ENCODE measurements around the gene LCN10.
A peak's percentile ranks its signal among the peaks of the same experiment; 100 is the strongest.

The LCN10 gene

DNA sequence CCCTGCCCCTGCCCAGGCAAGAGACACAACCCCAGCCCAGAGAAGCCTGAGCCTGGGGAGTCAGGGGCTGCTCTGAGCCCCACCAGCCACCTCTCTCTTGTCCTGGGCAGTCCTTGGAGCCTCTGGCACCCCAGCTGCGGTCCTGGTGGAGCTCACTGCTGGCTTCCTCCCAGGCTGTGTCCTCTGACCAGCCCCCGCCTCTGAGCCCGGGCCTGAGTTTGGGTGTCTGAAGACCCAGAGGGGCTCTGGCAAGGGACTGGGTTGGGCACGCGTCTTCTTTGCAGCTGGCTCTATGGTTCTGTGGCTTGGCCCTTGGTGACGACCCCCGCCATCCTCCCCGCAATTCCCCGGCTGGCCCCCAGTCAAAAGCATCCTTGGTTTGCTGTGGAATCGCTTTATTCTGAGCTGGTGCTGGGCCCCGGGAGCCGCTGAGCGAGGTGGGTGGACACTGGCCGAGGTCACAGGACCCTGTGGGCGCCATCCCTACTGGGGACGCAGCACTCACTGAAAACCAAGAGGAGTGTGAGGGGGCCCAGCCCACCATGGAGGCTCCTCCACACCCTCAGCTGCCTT, 985 bp upstream of the LCN10 start:
- no peak overlapping the region for H3K27ac ChIP-seq (replicated peaks)
- H3K27me3 ChIP-seq (ENCODE audit: insufficient read depth, poor library complexity, severe bottlenecking) = peaks cover 12% of the 10 kb centered on the region
- no peak for TF ChIP-seq GABPA (IDR thresholded peaks at IDR 0.05; ENCODE audit: low read depth)
- TF ChIP-seq SPI1 (IDR thresholded peaks at IDR 0.05; ENCODE audit: borderline replicate concordance, low read depth) = no peak
- no peak for DNase-seq (ENCODE audit: low read depth in 1 of 2, low spot score in 1 of 2)
- no peak overlapping the region for H3K4me3 ChIP-seq (replicated peaks; ENCODE audit: insufficient read depth, low read length)

DNA sequence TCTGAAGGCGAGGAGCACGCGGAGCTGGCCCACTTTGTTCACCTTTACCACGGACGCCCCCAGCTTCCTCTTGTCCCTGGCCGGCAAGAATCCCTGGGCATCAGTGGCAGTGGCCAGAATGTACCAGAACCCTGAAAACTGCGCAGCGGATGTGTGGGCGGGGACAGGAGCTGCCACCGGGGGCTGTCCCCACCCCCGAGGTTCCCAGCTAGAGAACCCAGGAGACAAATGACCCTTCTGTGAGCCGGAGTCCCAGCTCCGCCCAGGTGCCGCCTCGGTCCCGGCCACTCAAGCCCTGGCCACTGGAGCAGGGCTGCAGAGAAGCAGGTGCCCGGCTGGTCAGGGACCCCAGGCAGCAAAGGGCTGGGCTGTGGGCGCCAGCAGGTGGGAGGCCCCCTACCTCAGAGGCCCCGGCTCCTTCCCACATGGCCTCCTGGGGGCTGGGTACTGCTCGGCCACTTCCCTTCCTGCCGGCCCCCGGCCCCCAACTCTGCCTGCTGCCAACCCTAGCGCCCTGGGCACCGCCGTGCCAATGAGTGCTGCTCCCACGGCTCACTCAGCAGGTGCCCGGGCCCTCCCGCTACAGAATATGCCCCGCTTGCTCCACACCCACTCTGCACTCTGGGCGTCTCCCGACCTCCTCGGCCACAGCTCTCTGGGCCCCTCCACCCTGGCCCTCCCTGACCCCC, 713 bp downstream of the LCN10 start:
- no peak overlapping the region for H3K4me3 ChIP-seq (replicated peaks; ENCODE audit: insufficient read depth, low read length)
- no peak for DNase-seq (ENCODE audit: low read depth in 1 of 2, low spot score in 1 of 2)
- no peak for TF ChIP-seq POLR2AphosphoS5 (IDR thresholded peaks at IDR 0.05; ENCODE audit: low read depth)
- no peak for TF ChIP-seq CTCF (IDR thresholded peaks at IDR 0.05; ENCODE audit: insufficient read depth, low read length)
- no peak for TF ChIP-seq GABPA (IDR thresholded peaks at IDR 0.05; ENCODE audit: low read depth)
- no peak for TF ChIP-seq SPI1 (IDR thresholded peaks at IDR 0.05; ENCODE audit: borderline replicate concordance, low read depth)
- TF ChIP-seq, protein P1, sequence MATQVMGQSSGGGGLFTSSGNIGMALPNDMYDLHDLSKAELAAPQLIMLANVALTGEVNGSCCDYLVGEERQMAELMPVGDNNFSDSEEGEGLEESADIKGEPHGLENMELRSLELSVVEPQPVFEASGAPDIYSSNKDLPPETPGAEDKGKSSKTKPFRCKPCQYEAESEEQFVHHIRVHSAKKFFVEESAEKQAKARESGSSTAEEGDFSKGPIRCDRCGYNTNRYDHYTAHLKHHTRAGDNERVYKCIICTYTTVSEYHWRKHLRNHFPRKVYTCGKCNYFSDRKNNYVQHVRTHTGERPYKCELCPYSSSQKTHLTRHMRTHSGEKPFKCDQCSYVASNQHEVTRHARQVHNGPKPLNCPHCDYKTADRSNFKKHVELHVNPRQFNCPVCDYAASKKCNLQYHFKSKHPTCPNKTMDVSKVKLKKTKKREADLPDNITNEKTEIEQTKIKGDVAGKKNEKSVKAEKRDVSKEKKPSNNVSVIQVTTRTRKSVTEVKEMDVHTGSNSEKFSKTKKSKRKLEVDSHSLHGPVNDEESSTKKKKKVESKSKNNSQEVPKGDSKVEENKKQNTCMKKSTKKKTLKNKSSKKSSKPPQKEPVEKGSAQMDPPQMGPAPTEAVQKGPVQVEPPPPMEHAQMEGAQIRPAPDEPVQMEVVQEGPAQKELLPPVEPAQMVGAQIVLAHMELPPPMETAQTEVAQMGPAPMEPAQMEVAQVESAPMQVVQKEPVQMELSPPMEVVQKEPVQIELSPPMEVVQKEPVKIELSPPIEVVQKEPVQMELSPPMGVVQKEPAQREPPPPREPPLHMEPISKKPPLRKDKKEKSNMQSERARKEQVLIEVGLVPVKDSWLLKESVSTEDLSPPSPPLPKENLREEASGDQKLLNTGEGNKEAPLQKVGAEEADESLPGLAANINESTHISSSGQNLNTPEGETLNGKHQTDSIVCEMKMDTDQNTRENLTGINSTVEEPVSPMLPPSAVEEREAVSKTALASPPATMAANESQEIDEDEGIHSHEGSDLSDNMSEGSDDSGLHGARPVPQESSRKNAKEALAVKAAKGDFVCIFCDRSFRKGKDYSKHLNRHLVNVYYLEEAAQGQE (IDR thresholded peaks at IDR 0.05; ENCODE audit: insufficient replicate concordance, low read depth) = no peak
- H3K27me3 ChIP-seq (ENCODE audit: insufficient read depth, poor library complexity, severe bottlenecking) = peaks cover 12% of the 10 kb centered on the region
- H3K27ac ChIP-seq (replicated peaks) = no peak overlapping the region

DNA sequence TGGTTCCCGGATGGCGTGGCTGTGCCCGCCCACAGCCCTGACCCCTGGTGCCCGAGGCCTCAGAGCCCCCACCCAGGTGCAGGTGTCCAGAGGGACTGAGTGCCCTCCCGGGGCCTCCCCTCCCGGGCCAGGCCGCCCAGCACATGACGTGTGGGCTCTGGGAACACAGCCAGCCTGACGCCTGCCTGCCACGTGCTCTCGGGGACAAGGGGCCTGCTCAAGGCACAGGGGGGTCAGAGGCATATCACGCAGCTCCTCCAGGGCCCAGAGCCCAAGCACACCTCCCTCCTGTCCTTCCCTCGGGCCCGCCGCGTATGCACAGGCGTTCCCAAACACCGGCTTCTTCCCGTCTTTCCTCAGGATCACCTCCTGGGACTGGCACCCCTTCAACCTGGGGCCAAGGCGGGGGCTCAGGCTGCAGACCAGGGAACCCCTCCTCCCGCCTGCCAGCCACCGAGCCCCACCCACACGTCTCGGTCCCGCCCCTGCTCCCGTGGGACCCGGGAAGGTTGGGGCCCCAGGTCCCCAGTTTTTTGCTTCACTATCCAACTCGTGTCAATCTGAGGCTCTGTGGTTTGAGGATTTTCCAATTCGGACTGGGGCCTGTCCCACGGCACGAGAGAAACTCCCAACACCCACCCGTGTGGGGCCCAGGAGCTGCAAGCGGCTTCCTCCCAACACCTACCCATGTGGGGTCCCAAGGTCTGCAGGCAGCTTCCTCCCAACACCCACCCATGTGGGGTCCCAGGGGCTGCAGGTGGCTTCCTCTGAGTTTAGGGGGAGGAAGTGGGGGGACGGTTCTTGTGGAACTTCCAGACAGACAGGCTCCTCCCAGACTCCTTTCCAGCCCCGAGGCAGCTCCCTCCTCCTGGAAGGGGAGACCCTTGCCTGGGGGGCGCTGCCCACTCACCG, 1.5 kb downstream of the LCN10 start:
- TF ChIP-seq SPI1 (IDR thresholded peaks at IDR 0.05; ENCODE audit: borderline replicate concordance, low read depth) = peak; percentile 13; the same call in 1 of the 2 replicates
- no peak for TF ChIP-seq CTCF (IDR thresholded peaks at IDR 0.05; ENCODE audit: insufficient read depth, low read length)
- no peak overlapping the region for H3K27ac ChIP-seq (replicated peaks)
- no peak for DNase-seq (ENCODE audit: low read depth in 1 of 2, low spot score in 1 of 2)
- H3K4me3 ChIP-seq (replicated peaks; ENCODE audit: insufficient read depth, low read length) = no peak overlapping the region
- peaks cover 12% of the 10 kb centered on the region for H3K27me3 ChIP-seq (ENCODE audit: insufficient read depth, poor library complexity, severe bottlenecking)

GRCh38 chr9:136740491-136740890, 2.2 kb downstream of the LCN10 start:
- TF ChIP-seq CTCF (IDR thresholded peaks at IDR 0.05; ENCODE audit: insufficient read depth, low read length) (no peak), POLR2AphosphoS5 (IDR thresholded peaks at IDR 0.05; ENCODE audit: low read depth) (no peak), GABPA (IDR thresholded peaks at IDR 0.05; ENCODE audit: low read depth) (no peak), SPI1 (IDR thresholded peaks at IDR 0.05; ENCODE audit: borderline replicate concordance, low read depth) (no peak)
- TF ChIP-seq, protein P1 (IDR thresholded peaks at IDR 0.05; ENCODE audit: insufficient replicate concordance, low read depth) = no peak
- no peak overlapping the region for H3K27ac ChIP-seq (replicated peaks)
- peaks cover 12% of the 10 kb centered on the region for H3K27me3 ChIP-seq (ENCODE audit: insufficient read depth, poor library complexity, severe bottlenecking)
- DNase-seq (ENCODE audit: low read depth in 1 of 2, low spot score in 1 of 2) = no peak
- no peak overlapping the region for H3K4me3 ChIP-seq (replicated peaks; ENCODE audit: insufficient read depth, low read length)
